ENCODE measurements around the gene SCAF8. TPM values are rescaled to one million over a fixed set of nuclear protein-coding genes. Genes with fewer than 3 reads are reported as not detected.

Gene SCAF8
- total and polyA plus RNA-seq, 9 of the 15 experiments (the other 6 are each of a cell fraction or from before 2014, with no cell fraction given) = 10.5 to 46.6 (median 23.2) TPM

- H3K79me2 ChIP-seq (ENCODE audit: control insufficient read depth, insufficient read depth, low read length) = no peaks in the 10 kb centered on the region; the same call in 2 of the 3 replicates
Measured at GRCh38 chr6:154824076-154824475, 90.9 kb downstream of the SCAF8 start.

More at GRCh38 chr6:154824076-154824475, 90.9 kb downstream of the SCAF8 start:
- Histone ChIP-seq H3K27me3 (ENCODE audit: control insufficient read depth in 2 of 2, insufficient read depth in 2 of 2, low read length in 2 of 2) (no peaks in the 10 kb centered on the region), H3K4me2 (ENCODE audit: insufficient read depth, low read length) (no peak overlapping the region), H3K4me1 (replicated peaks in 1 of 2; ENCODE audit: control insufficient read depth in 2 of 2, insufficient read depth in 2 of 2, low read length in 2 of 2) (no peaks in the 10 kb centered on the region), H3K4me3 (no peak overlapping the region), H3K9ac (ENCODE audit: insufficient read depth in 1 of 2, low read depth in 2 of 2, low read length in 2 of 2) (no peak overlapping the region), H4K20me1 (replicated peaks; ENCODE audit: control insufficient read depth, insufficient read depth, low read length) (no peaks in the 10 kb centered on the region), H2AFZ (ENCODE audit: low read depth, low read length) (no peak overlapping the region), H3K9me1 (ENCODE audit: control insufficient read depth, insufficient read depth, low read length) (no peaks in the 10 kb centered on the region), H3K9me3 (replicated peaks; ENCODE audit: control insufficient read depth, insufficient read depth, low read depth, low read length) (no peaks in the 10 kb centered on the region), H3K36me3 (ENCODE audit: control insufficient read depth, insufficient read depth, low read length) (peaks cover 85% of the 10 kb centered on the region), H3K27ac (ENCODE audit: extremely low read depth, low read depth, low read length) (no peak overlapping the region)
- intact Hi-C loops (cut with micrococcal nuclease) = no loop called here
- ATAC-seq (no peak), DNase-seq (ENCODE audit: extremely low read depth in 1 of 4, low spot score in 3 of 4) (no peak), FAIRE-seq (no peak)
- CTCF ChIA-PET (ENCODE audit: low intra/inter-chr PET ratio) = no interaction called here
- BruUV-seq (replicated peaks) = no TSS peak
- TF ChIP-seq DPF2 (IDR thresholded peaks at IDR 0.05) = no peak
- TF ChIP-seq ZSCAN32 (CRISPR knock-in tag; IDR thresholded peaks at IDR 0.05) = no peak
- TF ChIP-seq SPI1 (IDR thresholded peaks at IDR 0.05; ENCODE audit: borderline replicate concordance, low read depth, low read length) = no peak
- TF ChIP-seq SP1 (CRISPR knock-in tag; IDR thresholded peaks at IDR 0.05) = no peak
- TF ChIP-seq, protein P1, sequence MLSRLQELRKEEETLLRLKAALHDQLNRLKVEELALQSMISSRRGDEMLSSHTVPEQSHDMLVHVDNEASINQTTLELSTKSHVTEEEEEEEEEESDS (CRISPR knock-in tag; IDR thresholded peaks at IDR 0.05) = no peak
- TF ChIP-seq CBX2 (IDR thresholded peaks at IDR 0.05; ENCODE audit: insufficient read depth, low read length, poor library complexity, severe bottlenecking) = no peak
- no peak for TF ChIP-seq BCL6 (CRISPR knock-in tag; IDR thresholded peaks at IDR 0.05)
- TF ChIP-seq ZBED1 (IDR thresholded peaks at IDR 0.05) = no peak
- TF ChIP-seq RBM39 (optimal IDR thresholded peaks at IDR 0.05; ENCODE audit: low read depth, low read length) = no peak
- no peak for TF ChIP-seq POLR2AphosphoS5 (IDR thresholded peaks at IDR 0.05; ENCODE audit: control insufficient read depth, insufficient read depth, low read depth, low read length)
- TF ChIP-seq NFRKB (IDR thresholded peaks at IDR 0.05; ENCODE audit: low read depth) = no peak
- no peak for TF ChIP-seq SRSF9 (IDR thresholded peaks at IDR 0.05; ENCODE audit: borderline replicate concordance, low read depth, low read length)
- TF ChIP-seq, protein P2, sequence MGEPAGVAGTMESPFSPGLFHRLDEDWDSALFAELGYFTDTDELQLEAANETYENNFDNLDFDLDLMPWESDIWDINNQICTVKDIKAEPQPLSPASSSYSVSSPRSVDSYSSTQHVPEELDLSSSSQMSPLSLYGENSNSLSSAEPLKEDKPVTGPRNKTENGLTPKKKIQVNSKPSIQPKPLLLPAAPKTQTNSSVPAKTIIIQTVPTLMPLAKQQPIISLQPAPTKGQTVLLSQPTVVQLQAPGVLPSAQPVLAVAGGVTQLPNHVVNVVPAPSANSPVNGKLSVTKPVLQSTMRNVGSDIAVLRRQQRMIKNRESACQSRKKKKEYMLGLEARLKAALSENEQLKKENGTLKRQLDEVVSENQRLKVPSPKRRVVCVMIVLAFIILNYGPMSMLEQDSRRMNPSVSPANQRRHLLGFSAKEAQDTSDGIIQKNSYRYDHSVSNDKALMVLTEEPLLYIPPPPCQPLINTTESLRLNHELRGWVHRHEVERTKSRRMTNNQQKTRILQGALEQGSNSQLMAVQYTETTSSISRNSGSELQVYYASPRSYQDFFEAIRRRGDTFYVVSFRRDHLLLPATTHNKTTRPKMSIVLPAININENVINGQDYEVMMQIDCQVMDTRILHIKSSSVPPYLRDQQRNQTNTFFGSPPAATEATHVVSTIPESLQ (CRISPR knock-in tag; IDR thresholded peaks at IDR 0.05) = no peak
- TF ChIP-seq, protein P3, sequence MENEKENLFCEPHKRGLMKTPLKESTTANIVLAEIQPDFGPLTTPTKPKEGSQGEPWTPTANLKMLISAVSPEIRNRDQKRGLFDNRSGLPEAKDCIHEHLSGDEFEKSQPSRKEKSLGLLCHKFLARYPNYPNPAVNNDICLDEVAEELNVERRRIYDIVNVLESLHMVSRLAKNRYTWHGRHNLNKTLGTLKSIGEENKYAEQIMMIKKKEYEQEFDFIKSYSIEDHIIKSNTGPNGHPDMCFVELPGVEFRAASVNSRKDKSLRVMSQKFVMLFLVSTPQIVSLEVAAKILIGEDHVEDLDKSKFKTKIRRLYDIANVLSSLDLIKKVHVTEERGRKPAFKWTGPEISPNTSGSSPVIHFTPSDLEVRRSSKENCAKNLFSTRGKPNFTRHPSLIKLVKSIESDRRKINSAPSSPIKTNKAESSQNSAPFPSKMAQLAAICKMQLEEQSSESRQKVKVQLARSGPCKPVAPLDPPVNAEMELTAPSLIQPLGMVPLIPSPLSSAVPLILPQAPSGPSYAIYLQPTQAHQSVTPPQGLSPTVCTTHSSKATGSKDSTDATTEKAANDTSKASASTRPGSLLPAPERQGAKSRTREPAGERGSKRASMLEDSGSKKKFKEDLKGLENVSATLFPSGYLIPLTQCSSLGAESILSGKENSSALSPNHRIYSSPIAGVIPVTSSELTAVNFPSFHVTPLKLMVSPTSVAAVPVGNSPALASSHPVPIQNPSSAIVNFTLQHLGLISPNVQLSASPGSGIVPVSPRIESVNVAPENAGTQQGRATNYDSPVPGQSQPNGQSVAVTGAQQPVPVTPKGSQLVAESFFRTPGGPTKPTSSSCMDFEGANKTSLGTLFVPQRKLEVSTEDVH (IDR thresholded peaks at IDR 0.05; ENCODE audit: low read depth, partially characterized antibody) = no peak
- TF ChIP-seq KAT7 (CRISPR knock-in tag; IDR thresholded peaks at IDR 0.05; ENCODE audit: borderline replicate concordance) = no peak
- no peak for TF ChIP-seq PPARD (CRISPR knock-in tag; IDR thresholded peaks at IDR 0.05)
- in situ Hi-C loops (cut with MboI) = loop anchor here (25.0 kb wide), 1 partner anchor 662 kb away; no protein-coding TSS in a partner anchor
- 56% methylated on average over 4 of the region's 4 CpGs for WGBS (ENCODE audit: insufficient coverage, low coverage, missing lambda C conversion rate)
- POLR2A ChIA-PET = no interaction called here

Measured in K562 (cell line).